ENCODE data around the gene ZNF783. TPM values are rescaled to one million over a fixed set of nuclear protein-coding genes. Genes with fewer than 3 reads are reported as not detected.

The ZNF783 gene
- 4.5 and 5.3 TPM in 2 replicates for total RNA-seq

DNA sequence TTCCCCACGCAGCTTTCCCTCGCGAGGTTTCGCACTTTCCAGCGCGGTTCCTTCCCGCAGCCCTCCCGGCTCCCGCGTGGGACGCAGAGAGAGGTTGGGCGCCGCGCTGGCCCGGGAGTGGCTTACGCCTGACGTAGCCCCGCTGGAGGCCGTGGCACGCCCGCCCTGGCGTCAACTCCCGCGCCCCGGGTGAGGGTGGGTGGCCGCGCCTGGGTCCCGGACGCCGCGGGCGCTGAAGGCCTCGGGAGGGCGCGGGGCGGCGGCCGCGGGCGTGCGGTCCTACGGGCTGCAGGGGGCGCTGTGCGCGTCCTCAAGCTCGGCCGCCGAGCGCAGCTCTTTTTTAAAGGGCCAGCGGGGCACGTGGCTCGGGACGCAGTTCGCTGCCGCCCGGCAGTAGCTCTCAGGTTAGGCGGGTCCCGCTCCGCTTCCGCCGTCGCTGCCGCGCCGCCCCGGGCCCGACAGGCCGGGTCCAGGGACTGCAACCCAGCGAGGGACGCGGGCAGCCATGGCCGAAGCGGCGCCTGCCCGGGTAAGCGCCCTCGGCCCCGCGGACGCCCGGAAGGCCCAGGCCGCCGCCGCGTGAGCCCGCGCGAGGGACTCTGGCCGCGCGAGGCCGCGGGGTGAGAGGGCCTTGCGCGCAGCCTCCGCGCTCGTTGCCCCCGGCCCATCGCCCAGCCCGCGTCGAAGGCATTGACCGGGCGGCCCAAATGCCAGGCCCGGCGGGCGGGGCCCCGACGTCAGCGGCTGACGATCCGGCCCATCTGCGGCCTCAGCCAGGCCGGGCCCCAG lies at the start of gene ZNF783:
Gene ZNF783, plus strand, starts transcription at position 368 of the 789 bp plus-strand sequence. Its CDS starts 138 bp downstream, at position 506.

DNA sequence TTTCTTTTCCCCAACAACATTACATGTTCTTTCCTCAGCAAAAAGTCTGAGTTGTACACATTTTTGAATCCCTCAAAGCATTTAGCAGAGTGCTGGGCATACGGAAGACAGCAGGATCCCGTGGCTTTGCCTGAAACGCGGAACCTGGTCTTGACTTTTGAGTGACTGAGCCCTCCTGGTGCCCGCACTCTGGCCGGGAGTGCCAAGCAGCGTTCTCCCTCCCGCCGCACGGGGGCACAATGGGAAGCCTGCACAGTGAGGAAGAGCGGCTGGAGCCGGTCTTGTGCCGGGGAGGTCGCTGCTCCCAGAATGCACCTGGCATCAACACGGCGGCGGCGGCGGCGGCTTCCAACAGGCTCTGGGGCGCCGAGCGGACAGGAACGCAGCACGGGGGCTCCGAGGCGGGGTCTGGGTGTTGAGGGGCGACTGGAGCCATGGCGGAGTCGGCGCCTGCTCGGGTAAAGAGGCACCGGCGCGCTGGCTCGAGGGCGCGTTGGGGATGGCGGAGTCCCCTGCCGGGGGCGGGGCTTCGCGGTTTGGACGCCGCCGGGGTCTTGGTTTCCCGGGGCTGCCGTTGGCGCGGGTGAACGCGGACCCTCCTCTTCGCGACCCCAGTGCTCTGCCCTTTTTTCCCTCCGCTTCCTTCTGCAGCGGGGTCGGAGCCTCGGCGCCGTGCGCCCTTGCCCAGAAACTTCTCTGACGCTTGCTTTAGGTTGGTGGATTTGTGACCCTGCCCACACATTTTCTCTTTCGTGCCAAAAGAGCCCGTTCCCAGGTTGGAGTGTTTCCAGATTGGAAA lies 22.5 kb upstream of the ZNF783 start, which contains the start of gene ZNF212:
Gene ZNF212, plus strand, starts transcription at position 307 of the 799 bp plus-strand sequence. Its CDS starts 128 bp downstream, at position 435.

Other genes starting within 250 kb of the ZNF783 start
- gene PDIA4, start 233.7 kb upstream of the ZNF783 start, total RNA-seq = 507 and 522 TPM in 2 replicates
- 7.8 and 8.1 TPM in 2 replicates for gene ZNF786, start 171.5 kb upstream of the ZNF783 start, total RNA-seq
- 0.97 and 1.2 TPM in 2 replicates for gene ZNF425, start 135.9 kb upstream of the ZNF783 start, total RNA-seq
- 5.5 and 5.8 TPM in 2 replicates for gene ZNF398, start 114.7 kb upstream of the ZNF783 start, total RNA-seq
- 22.9 and 23.1 TPM in 2 replicates for gene ZNF282, start 66.7 kb upstream of the ZNF783 start, total RNA-seq
- 3.3 and 4.9 TPM in 2 replicates for gene ZNF212, start 22.5 kb upstream of the ZNF783 start, total RNA-seq
- 2.9 and 3.3 TPM in 2 replicates for gene ZNF777, start 198.9 kb downstream of the ZNF783 start, total RNA-seq
- gene ZNF746, start 235.6 kb downstream of the ZNF783 start, total RNA-seq = 14.6 and 19.6 TPM in 2 replicates